ENCODE data around the gene SLC34A3. TPM values are rescaled to one million over a fixed set of nuclear protein-coding genes. Genes with fewer than 3 reads are reported as not detected.
A peak's percentile ranks its signal among the peaks of the same experiment; 100 is the strongest.

SLC34A3 gene
- total RNA-seq, 1 experiment from 2014 or later, result not detected

DNA sequence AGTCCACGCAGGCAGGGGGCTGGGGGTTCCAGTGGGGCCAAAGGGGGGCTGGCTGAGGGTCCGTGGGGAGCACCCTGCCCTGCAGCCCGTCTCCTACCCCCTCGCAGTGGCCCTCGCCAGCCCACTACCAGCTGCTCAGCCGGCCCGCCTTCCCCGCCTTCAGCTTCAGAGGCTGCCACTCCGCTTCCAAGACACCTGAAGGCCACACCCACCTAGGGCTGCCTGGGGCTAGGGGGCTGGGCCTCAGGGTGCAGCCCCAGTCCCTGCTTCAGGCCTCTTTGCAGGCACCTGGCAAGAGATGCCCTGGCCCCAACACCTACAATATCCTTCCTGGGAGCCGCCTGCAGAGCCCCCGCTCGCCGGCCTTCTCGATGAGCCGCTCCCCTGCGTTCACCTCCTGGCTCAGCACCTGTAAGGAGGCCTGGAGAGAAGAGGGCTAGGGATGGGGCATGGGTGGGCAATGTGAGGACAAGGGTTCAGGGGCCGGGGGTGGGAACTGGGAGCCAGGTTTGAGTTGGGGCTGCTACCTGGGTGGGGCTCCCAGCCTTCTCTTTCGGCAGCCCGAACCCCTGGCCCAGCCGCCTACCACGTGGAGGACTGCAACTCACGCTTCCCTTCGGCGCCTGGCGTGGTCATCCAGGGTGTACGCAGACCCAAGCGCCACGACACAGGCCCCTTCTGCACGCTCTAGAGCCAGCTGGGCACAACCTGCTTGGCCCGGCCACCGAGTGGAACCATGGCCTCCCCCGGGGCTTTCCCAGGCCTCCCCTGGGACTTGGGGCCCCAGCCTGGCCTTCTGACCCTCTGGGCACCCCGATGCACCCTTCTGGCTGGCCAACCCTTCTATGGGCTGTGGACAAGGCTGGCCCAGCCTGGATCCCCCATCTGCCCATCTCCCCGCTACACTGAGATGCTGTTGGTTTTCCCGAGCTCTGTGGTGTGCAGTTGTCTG, 22.1 kb downstream of the SLC34A3 start:
- Histone ChIP-seq H3K27me3 (ENCODE audit: low read length) (no peaks in the 10 kb centered on the region), H3K9me3 (ENCODE audit: low read length) (no peaks in the 10 kb centered on the region), H3K79me2 (ENCODE audit: low read length) (peaks cover 19% of the 10 kb centered on the region), H3K9me2 (replicated peaks; ENCODE audit: insufficient read depth, low read length) (no peaks in the 10 kb centered on the region), H2AFZ (ENCODE audit: low read length) (peak overlapping the region; percentile 27; the same call in 1 of the 2 replicates), H3K4me2 (ENCODE audit: low read depth, low read length, poor library complexity, severe bottlenecking) (peak overlapping the region; percentile 92), H3K9ac (ENCODE audit: low read length) (peak overlapping the region; percentile 81), H3K27ac (ENCODE audit: low read length) (no peak overlapping the region), H3K4me3 (ENCODE audit: low read length) (peak overlapping the region; percentile 69; the same call in 1 of the 2 replicates), H4K20me1 (ENCODE audit: insufficient read depth, low read depth, low read length) (peaks cover 14% of the 10 kb centered on the region; the same call in 1 of the 2 replicates), H3K4me1 (ENCODE audit: low read length) (peaks cover 46% of the 10 kb centered on the region), H3K36me3 (ENCODE audit: insufficient read depth, low read length) (peaks cover 8% of the 10 kb centered on the region)
- DNase-seq, result peak; percentile 86

DNA sequence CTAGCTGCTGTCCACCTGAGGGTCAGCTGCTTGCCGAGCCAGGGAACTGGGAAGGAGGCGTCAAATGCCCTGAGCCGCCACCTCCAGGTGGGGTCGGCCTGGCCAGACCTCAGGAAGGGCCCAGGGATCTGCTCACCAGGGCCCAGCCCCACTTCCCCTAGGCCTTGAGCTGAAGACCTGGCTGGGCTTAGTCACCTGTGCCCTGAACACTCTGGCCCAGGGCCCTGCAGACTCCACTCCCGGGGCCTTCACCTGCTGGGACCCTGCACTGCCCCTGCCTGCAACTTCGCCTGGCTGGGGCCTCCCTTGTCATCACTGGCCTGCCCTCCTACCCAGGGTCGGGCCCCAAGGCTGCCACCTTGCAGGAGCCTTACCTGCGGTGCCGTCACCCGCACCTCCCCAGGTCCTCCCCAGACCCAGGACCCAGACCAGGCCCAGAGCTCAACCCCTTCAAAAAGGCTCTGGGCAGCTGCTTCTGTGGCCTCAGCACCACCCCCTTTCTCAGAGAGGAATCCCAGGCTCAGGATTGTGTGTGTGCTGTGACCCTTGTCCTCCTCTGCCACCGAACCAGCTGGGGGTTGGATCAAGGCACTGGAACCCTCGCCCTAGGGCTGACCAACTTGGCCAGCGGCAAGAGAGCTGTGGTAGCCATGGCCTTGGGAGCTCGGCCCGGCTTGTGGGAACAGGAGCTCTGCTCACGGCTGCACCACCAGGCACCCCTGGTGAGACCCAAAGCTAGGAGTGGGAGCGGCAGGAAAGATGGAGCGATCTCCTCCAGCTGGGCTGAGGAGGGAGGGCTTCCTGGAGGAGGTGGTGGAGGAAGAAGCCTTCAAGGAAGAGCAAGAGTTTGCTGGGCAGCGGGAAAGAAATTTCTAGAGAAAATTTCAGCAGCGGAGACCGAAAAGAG, 23.3 kb downstream of the SLC34A3 start:
- Histone ChIP-seq H3K9ac (ENCODE audit: low read length) (peak overlapping the region; percentile 81), H3K27me3 (ENCODE audit: low read length) (no peaks in the 10 kb centered on the region), H4K20me1 (ENCODE audit: insufficient read depth, low read depth, low read length) (peaks cover 14% of the 10 kb centered on the region; the same call in 1 of the 2 replicates), H2AFZ (ENCODE audit: low read length) (no peak overlapping the region), H3K4me2 (ENCODE audit: low read depth, low read length, poor library complexity, severe bottlenecking) (peak overlapping the region; percentile 92), H3K4me3 (ENCODE audit: low read length) (peak overlapping the region; percentile 69), H3K9me3 (ENCODE audit: low read length) (no peaks in the 10 kb centered on the region), H3K79me2 (ENCODE audit: low read length) (peaks cover 19% of the 10 kb centered on the region), H3K9me2 (replicated peaks; ENCODE audit: insufficient read depth, low read length) (no peaks in the 10 kb centered on the region), H3K27ac (ENCODE audit: low read length) (no peak overlapping the region), H3K4me1 (ENCODE audit: low read length) (peaks cover 50% of the 10 kb centered on the region), H3K36me3 (ENCODE audit: insufficient read depth, low read length) (peaks cover 12% of the 10 kb centered on the region)
- DNase-seq, result no peak

DNA sequence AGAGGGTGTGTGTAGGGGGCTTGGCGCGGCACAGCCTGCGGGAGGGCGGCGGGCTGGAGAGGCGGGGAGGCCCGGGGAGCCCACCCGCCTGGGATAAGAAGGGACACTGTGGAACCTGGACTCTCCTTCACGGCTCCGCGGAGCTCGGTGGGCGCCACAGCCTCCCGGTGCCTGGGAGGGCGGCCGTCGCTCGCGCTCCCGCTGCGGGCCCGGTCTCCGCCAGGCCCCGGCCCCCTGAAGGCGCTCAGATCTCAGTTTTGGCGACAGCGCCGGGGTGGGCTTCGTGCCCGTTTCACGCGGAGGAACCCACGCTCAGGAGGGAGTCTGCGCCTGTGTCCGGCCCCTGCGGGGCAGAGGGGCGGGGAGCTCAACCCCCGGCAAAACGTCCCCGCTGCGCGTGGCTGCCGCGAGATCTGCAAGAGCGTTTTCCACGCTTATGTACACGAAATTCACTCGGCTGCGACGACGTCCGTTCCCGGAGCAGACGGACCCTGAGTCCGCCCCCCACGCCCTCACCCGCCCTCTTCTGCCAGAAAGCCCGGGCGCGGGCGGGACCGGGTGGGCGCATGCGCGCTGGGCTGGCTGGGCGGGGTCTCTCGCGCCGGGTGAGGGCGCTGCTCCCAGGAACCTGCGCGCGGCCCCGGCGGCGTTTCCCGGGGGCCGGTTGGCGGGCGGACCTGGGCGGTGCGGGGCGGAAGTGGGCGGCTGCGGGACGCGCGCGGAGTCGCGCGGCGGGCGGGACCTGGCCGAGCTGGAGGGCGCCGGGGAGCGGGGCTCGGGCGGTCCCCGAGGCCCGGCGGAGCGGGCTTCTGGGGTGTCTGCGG, 24.1 kb downstream of the SLC34A3 start, which contains the start of gene NELFB:
TSS of gene NELFB (plus strand) at position 704 of the 824 bp plus-strand sequence.
- peak within 1 kb of the TSS; percentile 92 for H3K4me2 ChIP-seq (ENCODE audit: low read depth, low read length, poor library complexity, severe bottlenecking)
- no peaks in the 10 kb centered on the region for H3K9me2 ChIP-seq (replicated peaks; ENCODE audit: insufficient read depth, low read length)
- H2AFZ ChIP-seq (ENCODE audit: low read length), result no peak within 1 kb of the TSS; the same call in 1 of the 2 replicates
- no peaks in the 10 kb centered on the region for H3K9me3 ChIP-seq (ENCODE audit: low read length)
- peak; percentile 97 for DNase-seq
- H3K4me3 ChIP-seq (ENCODE audit: low read length), result peak within 1 kb of the TSS; percentile 99
- H3K79me2 ChIP-seq (ENCODE audit: low read length), result peaks cover 19% of the 10 kb centered on the region
- peak within 1 kb of the TSS; percentile 95 for H3K9ac ChIP-seq (ENCODE audit: low read length)
- H3K27ac ChIP-seq (ENCODE audit: low read length), result peak within 1 kb of the TSS; percentile 54
- H4K20me1 ChIP-seq (ENCODE audit: insufficient read depth, low read depth, low read length), result peaks cover 14% of the 10 kb centered on the region; the same call in 1 of the 2 replicates
- peaks cover 16% of the 10 kb centered on the region for H3K36me3 ChIP-seq (ENCODE audit: insufficient read depth, low read length)
- no peaks in the 10 kb centered on the region for H3K27me3 ChIP-seq (ENCODE audit: low read length)
- peaks cover 50% of the 10 kb centered on the region for H3K4me1 ChIP-seq (ENCODE audit: low read length)

DNA sequence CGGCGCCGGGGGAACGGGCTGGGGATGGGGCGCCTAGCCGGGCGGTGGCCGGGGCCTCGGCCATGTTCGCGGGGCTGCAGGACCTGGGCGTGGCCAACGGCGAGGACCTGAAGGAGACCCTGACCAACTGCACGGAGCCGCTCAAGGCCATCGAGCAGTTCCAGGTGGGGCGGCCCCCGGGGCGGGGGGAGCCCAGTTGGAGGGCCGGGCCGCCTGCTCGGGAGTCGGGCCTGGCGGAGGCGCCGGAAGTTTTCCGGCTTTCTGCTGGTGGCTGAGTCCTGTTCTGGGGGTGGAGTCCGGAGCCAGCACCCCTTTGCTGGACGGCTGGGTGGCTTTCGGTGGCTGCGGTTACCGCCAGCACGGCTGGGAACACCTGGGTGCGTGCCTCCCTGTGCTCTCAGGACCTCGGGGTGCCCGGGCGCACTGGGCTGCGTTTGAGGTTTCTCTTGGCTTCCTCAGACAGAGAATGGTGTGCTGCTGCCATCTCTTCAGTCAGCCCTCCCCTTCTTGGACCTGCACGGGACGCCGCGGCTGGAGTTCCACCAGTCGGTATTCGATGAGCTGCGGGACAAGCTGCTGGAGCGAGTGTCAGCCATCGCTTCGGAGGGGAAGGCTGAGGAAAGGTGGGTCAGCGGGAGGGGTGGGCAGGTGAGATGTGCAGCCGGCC, 24.9 kb downstream of the SLC34A3 start:
- no peak overlapping the region for H2AFZ ChIP-seq (ENCODE audit: low read length)
- H4K20me1 ChIP-seq (ENCODE audit: insufficient read depth, low read depth, low read length), result peaks cover 14% of the 10 kb centered on the region; the same call in 1 of the 2 replicates
- H3K27ac ChIP-seq (ENCODE audit: low read length), result peak overlapping the region; percentile 54
- H3K4me3 ChIP-seq (ENCODE audit: low read length), result peak overlapping the region; percentile 99
- peaks cover 19% of the 10 kb centered on the region for H3K79me2 ChIP-seq (ENCODE audit: low read length)
- no peaks in the 10 kb centered on the region for H3K9me2 ChIP-seq (replicated peaks; ENCODE audit: insufficient read depth, low read length)
- no peaks in the 10 kb centered on the region for H3K27me3 ChIP-seq (ENCODE audit: low read length)
- H3K4me2 ChIP-seq (ENCODE audit: low read depth, low read length, poor library complexity, severe bottlenecking), result peak overlapping the region; percentile 75
- peaks cover 50% of the 10 kb centered on the region for H3K4me1 ChIP-seq (ENCODE audit: low read length)
- H3K9me3 ChIP-seq (ENCODE audit: low read length), result no peaks in the 10 kb centered on the region
- peak; percentile 69 for DNase-seq
- H3K36me3 ChIP-seq (ENCODE audit: insufficient read depth, low read length), result peaks cover 16% of the 10 kb centered on the region
- H3K9ac ChIP-seq (ENCODE audit: low read length), result peak overlapping the region; percentile 95

DNA sequence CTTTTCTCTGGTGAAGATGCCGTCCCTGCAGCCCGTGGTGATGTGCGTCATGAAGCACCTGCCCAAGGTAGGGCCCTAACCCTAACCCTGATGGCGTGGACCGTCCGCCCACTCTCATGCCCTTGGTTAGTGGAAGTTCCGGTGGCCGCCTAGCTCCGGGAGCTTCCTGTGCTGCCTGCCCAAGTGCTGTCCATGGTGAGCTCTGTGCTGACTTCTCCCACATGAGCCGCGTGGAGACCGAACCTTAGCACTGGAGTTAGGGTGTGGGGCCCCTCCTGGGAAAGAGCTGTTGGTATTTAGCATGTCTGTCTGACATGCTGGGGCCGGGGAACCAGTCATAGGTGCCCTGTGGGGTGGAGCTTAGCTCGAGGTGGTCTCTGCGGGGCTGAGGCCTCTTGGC, 25.7 kb downstream of the SLC34A3 start:
- H3K9me2 ChIP-seq (replicated peaks; ENCODE audit: insufficient read depth, low read length), result no peaks in the 10 kb centered on the region
- H3K79me2 ChIP-seq (ENCODE audit: low read length), result peaks cover 19% of the 10 kb centered on the region
- H3K27ac ChIP-seq (ENCODE audit: low read length), result no peak overlapping the region
- peak overlapping the region; percentile 95 for H3K9ac ChIP-seq (ENCODE audit: low read length)
- no peaks in the 10 kb centered on the region for H3K9me3 ChIP-seq (ENCODE audit: low read length)
- H2AFZ ChIP-seq (ENCODE audit: low read length), result no peak overlapping the region
- peak overlapping the region; percentile 75 for H3K4me2 ChIP-seq (ENCODE audit: low read depth, low read length, poor library complexity, severe bottlenecking)
- no peaks in the 10 kb centered on the region for H3K27me3 ChIP-seq (ENCODE audit: low read length)
- peaks cover 14% of the 10 kb centered on the region; the same call in 1 of the 2 replicates for H4K20me1 ChIP-seq (ENCODE audit: insufficient read depth, low read depth, low read length)
- peaks cover 50% of the 10 kb centered on the region for H3K4me1 ChIP-seq (ENCODE audit: low read length)
- peak overlapping the region; percentile 99 for H3K4me3 ChIP-seq (ENCODE audit: low read length)
- H3K36me3 ChIP-seq (ENCODE audit: insufficient read depth, low read length), result peaks cover 16% of the 10 kb centered on the region
- no peak for DNase-seq

DNA sequence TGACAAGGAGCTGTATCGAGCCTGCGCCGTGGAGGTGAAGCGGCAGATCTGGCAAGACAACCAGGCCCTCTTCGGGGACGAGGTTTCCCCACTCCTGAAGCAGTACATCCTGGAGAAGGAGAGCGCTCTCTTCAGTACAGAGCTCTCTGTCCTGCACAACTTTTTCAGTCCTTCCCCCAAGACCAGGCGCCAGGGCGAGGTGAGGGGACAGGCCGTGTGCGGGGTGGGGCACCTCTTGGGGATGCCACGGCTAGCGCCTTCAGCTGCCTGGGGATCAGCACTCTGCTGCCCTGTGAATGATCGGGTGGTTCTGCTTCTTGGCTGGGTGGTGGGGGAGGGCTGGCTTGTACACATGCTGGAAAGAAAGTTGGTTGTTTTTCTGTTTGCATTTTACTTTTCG, 26.2 kb downstream of the SLC34A3 start:
- peaks cover 50% of the 10 kb centered on the region for H3K4me1 ChIP-seq (ENCODE audit: low read length)
- H3K36me3 ChIP-seq (ENCODE audit: insufficient read depth, low read length), result peaks cover 16% of the 10 kb centered on the region
- peak overlapping the region; percentile 75 for H3K4me2 ChIP-seq (ENCODE audit: low read depth, low read length, poor library complexity, severe bottlenecking)
- H3K9me3 ChIP-seq (ENCODE audit: low read length), result no peaks in the 10 kb centered on the region
- peak overlapping the region; percentile 95; the same call in 1 of the 2 replicates for H3K9ac ChIP-seq (ENCODE audit: low read length)
- no peaks in the 10 kb centered on the region for H3K27me3 ChIP-seq (ENCODE audit: low read length)
- no peaks in the 10 kb centered on the region for H3K9me2 ChIP-seq (replicated peaks; ENCODE audit: insufficient read depth, low read length)
- DNase-seq, result no peak
- H3K27ac ChIP-seq (ENCODE audit: low read length), result no peak overlapping the region
- H3K79me2 ChIP-seq (ENCODE audit: low read length), result peaks cover 19% of the 10 kb centered on the region
- peak overlapping the region; percentile 99 for H3K4me3 ChIP-seq (ENCODE audit: low read length)
- peaks cover 14% of the 10 kb centered on the region; the same call in 1 of the 2 replicates for H4K20me1 ChIP-seq (ENCODE audit: insufficient read depth, low read depth, low read length)
- no peak overlapping the region for H2AFZ ChIP-seq (ENCODE audit: low read length)

Measured in Karpas-422 (cell line).